ENCODE measurements around the gene JMJD7. TPM values are rescaled to one million over a fixed set of nuclear protein-coding genes. Genes with fewer than 3 reads are reported as not detected.

JMJD7 gene
- polyA plus RNA-seq, 4 donors = 6.8 to 11.4 (median 8.8) TPM

DNA sequence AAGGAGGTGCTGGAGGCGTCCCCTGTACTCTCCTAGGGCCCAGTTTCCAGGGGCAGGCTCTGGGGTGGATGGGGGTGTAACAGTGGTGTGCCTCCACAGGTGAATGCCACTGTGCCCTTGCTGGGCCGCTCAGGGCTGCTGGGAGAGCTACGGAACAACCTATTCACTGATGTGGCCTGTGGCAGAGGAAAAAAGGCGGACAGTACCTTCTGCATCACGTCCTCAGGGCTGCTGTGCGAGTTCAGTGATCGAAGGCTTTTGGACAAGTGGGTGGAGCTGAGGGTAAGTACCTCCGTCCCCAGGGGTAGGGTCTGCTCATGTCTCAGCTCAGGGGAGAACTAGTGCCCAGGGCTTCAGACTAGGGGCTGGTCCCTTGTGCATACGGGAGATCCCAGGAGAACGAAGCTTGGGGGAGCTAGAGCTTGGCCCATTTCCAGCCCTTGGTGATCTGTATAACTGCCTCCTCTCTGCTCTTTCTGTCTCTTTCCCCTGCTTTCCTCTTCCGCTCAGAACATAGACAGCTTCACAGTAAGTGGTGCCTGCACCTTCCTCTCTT is 15.0 kb upstream of the JMJD7 start:
- Histone ChIP-seq H3K27me3 (ENCODE audit: control insufficient read depth in 3 of 3, insufficient read depth in 3 of 3, low read length in 3 of 3) (no peaks in the 10 kb centered on the region), H3K27ac (ENCODE audit: low read depth in 1 of 3, low read length in 2 of 3) (no peak overlapping the region), H3K4me1 (ENCODE audit: control insufficient read depth in 3 of 3, insufficient read depth in 2 of 3, low read depth in 1 of 3, low read length in 2 of 3) (no peaks in the 10 kb centered on the region), H3K4me3 (ENCODE audit: low read depth in 1 of 3, low read length in 3 of 3) (no peak overlapping the region), H3K9me3 (ENCODE audit: control insufficient read depth in 2 of 2, insufficient read depth in 1 of 2, low read depth in 1 of 2, low read length in 1 of 2) (no peaks in the 10 kb centered on the region), H3K36me3 (ENCODE audit: control insufficient read depth in 3 of 3, insufficient read depth in 2 of 3, low read depth in 1 of 3, low read length in 3 of 3) (peaks cover 0 to 82% (median 30%) of the 10 kb centered on the region in 3 donors)
- whole genome bisulfite sequencing, 3 donors = 92 to 96% (median 93%) methylated on average over 11 of the region's 11 CpGs
- no peak for FAIRE-seq
- DNase-seq = no peak

DNA sequence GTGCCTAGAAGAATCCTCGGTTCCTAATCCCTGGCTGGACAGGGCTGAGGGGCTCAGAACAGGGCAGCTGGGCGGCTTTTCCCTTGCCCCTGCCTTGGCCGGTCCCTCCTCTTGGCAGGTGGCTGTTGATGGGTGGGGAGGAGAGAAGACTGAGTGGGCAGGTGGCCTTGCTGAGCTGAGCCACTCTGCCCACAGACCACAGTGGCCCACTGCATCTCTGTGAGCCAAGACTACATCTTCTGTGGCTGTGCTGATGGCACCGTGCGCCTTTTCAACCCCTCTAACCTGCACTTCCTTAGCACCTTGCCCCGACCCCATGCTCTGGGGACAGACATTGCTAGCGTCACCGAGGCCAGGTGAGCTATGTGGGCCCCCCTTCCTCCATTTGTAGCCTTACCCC is 14.5 kb upstream of the JMJD7 start:
- Histone ChIP-seq H3K9me3 (ENCODE audit: control insufficient read depth in 2 of 2, insufficient read depth in 1 of 2, low read depth in 1 of 2, low read length in 1 of 2) (no peaks in the 10 kb centered on the region), H3K36me3 (ENCODE audit: control insufficient read depth in 3 of 3, insufficient read depth in 2 of 3, low read depth in 1 of 3, low read length in 3 of 3) (peaks cover 0 to 84% (median 31%) of the 10 kb centered on the region in 3 donors), H3K27ac (ENCODE audit: low read depth in 1 of 3, low read length in 2 of 3) (no peak overlapping the region), H3K4me1 (ENCODE audit: control insufficient read depth in 3 of 3, insufficient read depth in 2 of 3, low read depth in 1 of 3, low read length in 2 of 3) (no peaks in the 10 kb centered on the region), H3K4me3 (ENCODE audit: low read depth in 1 of 3, low read length in 3 of 3) (no peak overlapping the region), H3K27me3 (ENCODE audit: control insufficient read depth in 3 of 3, insufficient read depth in 3 of 3, low read length in 3 of 3) (no peaks in the 10 kb centered on the region)
- DNase-seq (no peak), FAIRE-seq (no peak)
- 89 to 93% (median 93%) methylated on average over 8 of the region's 8 CpGs for WGBS, 3 donors

DNA sequence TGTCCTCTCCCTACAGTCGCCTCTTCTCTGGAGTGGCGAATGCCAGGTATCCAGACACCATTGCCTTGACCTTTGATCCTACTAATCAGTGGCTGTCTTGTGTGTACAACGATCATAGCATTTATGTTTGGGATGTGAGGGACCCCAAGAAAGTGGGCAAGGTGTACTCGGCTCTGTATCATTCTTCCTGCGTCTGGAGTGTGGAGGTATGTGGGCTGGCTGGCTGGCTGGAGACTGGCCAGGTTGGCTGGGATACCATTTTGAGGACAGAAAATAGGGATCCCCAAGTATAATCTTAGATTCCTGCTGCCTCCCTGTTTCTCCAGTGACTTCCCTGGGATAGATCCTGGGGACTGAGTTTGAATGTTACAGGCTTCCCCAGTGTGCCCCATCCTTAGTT is 13.4 kb upstream of the JMJD7 start:
- WGBS, 3 donors = 75 to 86% (median 77%) methylated on average over 5 of the region's 5 CpGs
- Histone ChIP-seq H3K27me3 (ENCODE audit: control insufficient read depth in 3 of 3, insufficient read depth in 3 of 3, low read length in 3 of 3) (no peaks in the 10 kb centered on the region), H3K36me3 (ENCODE audit: control insufficient read depth in 3 of 3, insufficient read depth in 2 of 3, low read depth in 1 of 3, low read length in 3 of 3) (peaks cover 0 to 90% (median 38%) of the 10 kb centered on the region in 3 donors), H3K4me3 (ENCODE audit: low read depth in 1 of 3, low read length in 3 of 3) (no peak overlapping the region), H3K27ac (ENCODE audit: low read depth in 1 of 3, low read length in 2 of 3) (no peak overlapping the region), H3K4me1 (ENCODE audit: control insufficient read depth in 3 of 3, insufficient read depth in 2 of 3, low read depth in 1 of 3, low read length in 2 of 3) (no peaks in the 10 kb centered on the region), H3K9me3 (ENCODE audit: control insufficient read depth in 2 of 2, insufficient read depth in 1 of 2, low read depth in 1 of 2, low read length in 1 of 2) (no peaks in the 10 kb centered on the region)
- DNase-seq (no peak), FAIRE-seq (no peak)

DNA sequence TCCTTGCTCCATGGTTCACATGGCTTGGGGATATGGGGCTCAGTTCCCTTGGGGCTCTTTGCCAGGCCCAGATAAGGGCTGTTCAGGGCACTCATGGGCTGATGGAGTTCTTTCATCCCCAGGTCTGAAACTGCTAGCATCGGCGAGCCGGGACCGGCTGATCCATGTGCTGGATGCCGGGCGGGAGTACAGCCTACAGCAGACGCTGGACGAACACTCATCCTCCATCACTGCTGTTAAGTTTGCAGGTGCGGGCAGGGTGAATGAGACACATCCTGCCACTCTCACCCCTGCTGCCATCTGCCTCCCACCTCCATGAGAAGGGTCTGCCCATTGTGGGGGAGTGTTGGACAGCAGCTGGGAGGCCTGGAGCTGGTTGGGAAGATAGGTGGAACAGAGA is 11.1 kb upstream of the JMJD7 start:
- WGBS, 3 donors = 95 to 100% (median 96%) methylated on average over 9 of the region's 9 CpGs
- DNase-seq (no peak), FAIRE-seq (no peak)
- Histone ChIP-seq H3K36me3 (ENCODE audit: control insufficient read depth in 3 of 3, insufficient read depth in 2 of 3, low read depth in 1 of 3, low read length in 3 of 3) (peaks cover 0 to 92% (median 35%) of the 10 kb centered on the region in 3 donors), H3K4me3 (ENCODE audit: low read depth in 1 of 3, low read length in 3 of 3) (no peak overlapping the region), H3K9me3 (ENCODE audit: control insufficient read depth in 2 of 2, insufficient read depth in 1 of 2, low read depth in 1 of 2, low read length in 1 of 2) (no peaks in the 10 kb centered on the region), H3K4me1 (ENCODE audit: control insufficient read depth in 3 of 3, insufficient read depth in 2 of 3, low read depth in 1 of 3, low read length in 2 of 3) (peaks cover 0 to 11% (median 0%) of the 10 kb centered on the region in 3 donors), H3K27ac (ENCODE audit: low read depth in 1 of 3, low read length in 2 of 3) (no peak overlapping the region), H3K27me3 (ENCODE audit: control insufficient read depth in 3 of 3, insufficient read depth in 3 of 3, low read length in 3 of 3) (no peaks in the 10 kb centered on the region)

DNA sequence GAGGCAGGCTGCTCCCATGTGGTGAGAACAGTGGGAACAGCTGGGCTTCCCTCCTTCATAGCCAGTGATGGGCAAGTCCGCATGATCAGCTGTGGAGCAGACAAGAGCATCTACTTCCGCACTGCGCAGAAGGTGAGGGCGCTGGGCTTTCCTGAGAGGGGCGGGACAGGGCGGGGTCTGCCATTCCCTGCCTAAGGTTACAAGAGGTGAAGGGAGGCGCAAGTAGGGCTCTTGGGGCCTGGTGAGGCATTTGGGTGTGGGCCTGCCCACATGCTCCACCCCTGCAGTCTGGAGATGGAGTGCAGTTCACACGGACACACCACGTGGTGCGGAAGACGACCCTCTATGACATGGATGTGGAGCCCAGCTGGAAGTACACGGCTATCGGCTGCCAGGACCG is 10.6 kb upstream of the JMJD7 start:
- Histone ChIP-seq H3K4me3 (ENCODE audit: low read depth in 1 of 3, low read length in 3 of 3) (no peak overlapping the region), H3K9me3 (ENCODE audit: control insufficient read depth in 2 of 2, insufficient read depth in 1 of 2, low read depth in 1 of 2, low read length in 1 of 2) (no peaks in the 10 kb centered on the region), H3K27ac (ENCODE audit: low read depth in 1 of 3, low read length in 2 of 3) (no peak overlapping the region), H3K27me3 (ENCODE audit: control insufficient read depth in 3 of 3, insufficient read depth in 3 of 3, low read length in 3 of 3) (no peaks in the 10 kb centered on the region), H3K36me3 (ENCODE audit: control insufficient read depth in 3 of 3, insufficient read depth in 2 of 3, low read depth in 1 of 3, low read length in 3 of 3) (peaks cover 0 to 93% (median 35%) of the 10 kb centered on the region in 3 donors), H3K4me1 (ENCODE audit: control insufficient read depth in 3 of 3, insufficient read depth in 2 of 3, low read depth in 1 of 3, low read length in 2 of 3) (peaks cover 0 to 12% (median 0%) of the 10 kb centered on the region in 3 donors)
- no peak for FAIRE-seq
- WGBS, 3 donors = 90 to 96% (median 91%) methylated on average over 14 of the region's 14 CpGs
- DNase-seq = no peak

DNA sequence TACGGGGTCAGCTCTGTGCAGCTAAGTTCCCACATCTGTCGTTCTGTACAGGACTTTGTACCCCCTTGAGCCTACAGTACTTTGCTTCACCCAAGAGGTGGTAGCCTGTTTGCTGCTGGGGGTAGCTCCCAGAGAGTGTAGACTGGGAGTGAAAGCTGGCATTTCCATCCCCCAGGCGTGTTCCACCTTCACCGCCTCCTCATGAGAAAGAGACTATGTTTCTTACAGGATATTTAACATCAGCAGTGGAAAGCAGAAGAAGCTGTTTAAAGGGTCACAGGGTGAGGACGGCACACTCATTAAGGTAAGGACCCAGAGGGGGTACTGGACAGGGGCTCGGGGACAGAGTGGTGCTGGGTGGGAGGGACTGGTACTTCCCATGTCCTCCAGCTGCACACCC is 10.1 kb upstream of the JMJD7 start:
- Histone ChIP-seq H3K36me3 (ENCODE audit: control insufficient read depth in 3 of 3, insufficient read depth in 2 of 3, low read depth in 1 of 3, low read length in 3 of 3) (peaks cover 0 to 93% (median 39%) of the 10 kb centered on the region in 3 donors), H3K4me3 (ENCODE audit: low read depth in 1 of 3, low read length in 3 of 3) (no peak overlapping the region), H3K27ac (ENCODE audit: low read depth in 1 of 3, low read length in 2 of 3) (no peak overlapping the region), H3K4me1 (ENCODE audit: control insufficient read depth in 3 of 3, insufficient read depth in 2 of 3, low read depth in 1 of 3, low read length in 2 of 3) (peaks cover 0 to 12% (median 0%) of the 10 kb centered on the region in 3 donors), H3K9me3 (ENCODE audit: control insufficient read depth in 2 of 2, insufficient read depth in 1 of 2, low read depth in 1 of 2, low read length in 1 of 2) (no peaks in the 10 kb centered on the region), H3K27me3 (ENCODE audit: control insufficient read depth in 3 of 3, insufficient read depth in 3 of 3, low read length in 3 of 3) (no peaks in the 10 kb centered on the region)
- no peak for FAIRE-seq
- 84 to 86% (median 85%) methylated on average over 6 of the region's 6 CpGs for WGBS, 3 donors
- no peak for DNase-seq

DNA sequence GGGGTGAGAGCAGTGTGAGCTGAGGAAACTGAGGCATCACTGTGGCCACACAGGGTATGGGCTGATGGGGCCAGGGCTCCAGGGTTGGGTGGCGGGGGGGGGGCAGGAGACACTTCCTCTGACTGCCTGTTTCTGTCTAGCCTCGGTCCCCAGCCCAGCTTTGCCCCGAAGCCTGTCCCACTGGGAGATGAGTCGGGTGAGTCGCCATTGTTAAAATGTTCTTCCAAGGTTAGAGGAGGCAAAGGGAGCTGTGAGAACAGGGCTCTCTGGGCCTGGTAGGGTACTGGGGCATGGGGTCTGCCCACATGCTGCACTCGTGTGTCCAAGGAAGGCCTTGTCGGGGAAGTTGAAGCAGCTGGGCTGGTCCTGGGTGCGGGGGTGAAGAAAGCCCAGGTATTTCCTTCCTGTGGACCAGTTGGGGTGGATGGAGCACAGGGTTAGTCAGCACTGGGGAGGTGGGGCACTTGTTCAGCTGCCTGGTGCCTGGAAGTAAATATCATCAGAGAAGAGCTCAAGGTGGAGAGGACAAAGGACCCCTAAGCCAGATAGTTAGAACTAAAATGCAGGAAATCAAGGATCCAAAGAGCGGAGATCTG is 8.3 kb upstream of the JMJD7 start:
- WGBS, 3 donors = 92 to 96% (median 94%) methylated on average over 9 of the region's 9 CpGs
- no peak overlapping the region for H3K27ac ChIP-seq (ENCODE audit: low read depth in 1 of 3, low read length in 2 of 3)
- H3K36me3 ChIP-seq (ENCODE audit: control insufficient read depth in 3 of 3, insufficient read depth in 2 of 3, low read depth in 1 of 3, low read length in 3 of 3) = peaks cover 0 to 94% (median 34%) of the 10 kb centered on the region in 3 donors
- no peak overlapping the region for H3K4me3 ChIP-seq (ENCODE audit: low read depth in 1 of 3, low read length in 3 of 3)
- FAIRE-seq = no peak
- no peaks in the 10 kb centered on the region for H3K27me3 ChIP-seq (ENCODE audit: control insufficient read depth in 3 of 3, insufficient read depth in 3 of 3, low read length in 3 of 3)
- H3K9me3 ChIP-seq (ENCODE audit: control insufficient read depth in 2 of 2, insufficient read depth in 1 of 2, low read depth in 1 of 2, low read length in 1 of 2) = no peaks in the 10 kb centered on the region
- peaks cover 0 to 12% (median 0%) of the 10 kb centered on the region in 3 donors for H3K4me1 ChIP-seq (ENCODE audit: control insufficient read depth in 3 of 3, insufficient read depth in 2 of 3, low read depth in 1 of 3, low read length in 2 of 3)
- no peak for DNase-seq

DNA sequence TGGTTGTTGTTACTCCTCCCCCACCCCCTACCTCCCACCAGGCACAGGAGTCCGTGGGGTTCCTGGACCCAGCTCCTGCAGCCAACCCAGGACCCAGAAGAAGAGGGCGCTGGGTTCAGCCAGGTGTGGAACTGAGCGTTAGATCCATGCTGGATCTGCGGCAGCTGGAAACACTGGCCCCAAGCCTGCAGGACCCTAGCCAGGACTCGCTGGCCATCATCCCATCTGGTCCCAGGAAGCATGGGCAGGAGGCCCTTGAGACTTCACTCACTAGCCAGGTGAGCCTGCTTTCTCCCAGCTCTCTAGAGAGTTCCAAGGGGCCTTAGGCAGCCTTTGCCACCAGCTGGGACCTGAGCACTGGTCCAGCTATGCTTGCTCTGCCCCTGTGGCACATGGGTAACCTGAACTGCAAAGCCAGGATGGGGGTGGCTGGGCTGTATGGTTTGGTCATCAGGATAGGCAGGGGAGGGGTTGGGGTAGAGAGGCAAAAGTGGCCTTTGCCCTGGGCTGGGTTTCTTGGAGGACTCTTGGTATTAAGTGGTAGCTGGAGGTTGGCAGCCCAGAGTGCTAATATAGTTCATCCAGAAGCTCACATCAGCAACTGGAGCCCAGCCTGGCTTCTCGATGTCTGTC is 7.0 kb upstream of the JMJD7 start:
- Histone ChIP-seq H3K4me1 (ENCODE audit: control insufficient read depth in 3 of 3, insufficient read depth in 2 of 3, low read depth in 1 of 3, low read length in 2 of 3) (peaks cover 0 to 12% (median 0%) of the 10 kb centered on the region in 3 donors), H3K4me3 (ENCODE audit: low read depth in 1 of 3, low read length in 3 of 3) (no peak overlapping the region), H3K27ac (ENCODE audit: low read depth in 1 of 3, low read length in 2 of 3) (peak overlapping the region in 1 of 3 donors; percentile 2), H3K36me3 (ENCODE audit: control insufficient read depth in 3 of 3, insufficient read depth in 2 of 3, low read depth in 1 of 3, low read length in 3 of 3) (peaks cover 0 to 97% (median 29%) of the 10 kb centered on the region in 3 donors), H3K27me3 (ENCODE audit: control insufficient read depth in 3 of 3, insufficient read depth in 3 of 3, low read length in 3 of 3) (no peaks in the 10 kb centered on the region), H3K9me3 (ENCODE audit: control insufficient read depth in 2 of 2, insufficient read depth in 1 of 2, low read depth in 1 of 2, low read length in 1 of 2) (no peaks in the 10 kb centered on the region)
- DNase-seq = peak; percentile 38 to 86
- no peak for FAIRE-seq
- 61 to 74% (median 64%) methylated on average over 6 of the region's 6 CpGs for WGBS, 3 donors
